Peyer's patch (tissue), 4 donors: ENCODE data around the gene TEX47.

ENCODE experiments used
- CTCF ChIP-seq, 6 experiments: fragments of 450-650 bp in 4 of 6; fragments of 200-600 bp in 2 of 6; sonication (generic) in 1 of 6; IDR thresholded peaks; one replicate each; pipeline ENCODE4 v1.5.1; 2017 to 2019; ENCODE audit warnings: antibody characterized with exemption in 6 of 6, mild to moderate bottlenecking in 3 of 6, moderate library complexity in 1 of 6
- POLR2A ChIP-seq, 2 donors: fragments of 450-650 bp; IDR thresholded peaks; one replicate each; pipeline ENCODE4 v1.5.1; 2017; ENCODE audit warnings: antibody characterized with exemption in 2 of 2, mild to moderate bottlenecking in 2 of 2, moderate library complexity in 2 of 2

GRCh38 chr7:88758381-88759229 is 36.9 kb downstream of the TEX47 start:
- TF ChIP-seq CTCF (IDR thresholded peaks at IDR 0.05) = no peak
- no peak for TF ChIP-seq POLR2A (IDR thresholded peaks at IDR 0.05)
